IMR-90 (cell line): ENCODE results near the gene AGAP1.

Experiments used
- CEBPB ChIP-seq: IDR thresholded peaks from 2 replicates; pipeline ENCODE4 v1.6.1; 2012; ENCODE audit warnings: low read depth, low read length, improper control_type of control experiment
- CTCF ChIP-seq: conservative IDR thresholded peaks from 2 replicates; pipeline ENCODE4 v1.5.1; 2012; ENCODE audit warnings: mild to moderate bottlenecking, low read depth, low read length, improper control_type of control experiment
- MAFK ChIP-seq: IDR thresholded peaks from 2 replicates; pipeline ENCODE4 v1.6.1; 2012; ENCODE audit warnings: low read depth, low read length, improper control_type of control experiment
- MAZ ChIP-seq: IDR thresholded peaks from 2 replicates; pipeline ENCODE4 v1.6.1; 2012; ENCODE audit warnings: low read depth, mild to moderate bottlenecking, low read length, improper control_type of control experiment, moderate library complexity, borderline replicate concordance
- POLR2A ChIP-seq: IDR thresholded peaks from 2 replicates; pipeline ENCODE4 v1.6.1; 2012; ENCODE audit warnings: mild to moderate bottlenecking, low read depth, low read length
- USF2 ChIP-seq: fragments of 150-350 bp; IDR thresholded peaks from 2 replicates; pipeline ENCODE4 v1.6.1; 2017; ENCODE audit warnings: mild to moderate bottlenecking, antibody characterized with exemption, low read length, low read depth

- TF ChIP-seq CTCF (no peak), CEBPB (no peak), USF2 (no peak), POLR2A (no peak), MAZ (no peak), MAFK (no peak)
These were observed 591.8 kb downstream of the AGAP1 start for GRCh38 chr2:236085647-236086046.
